DMS53 (cell line): Measurements from ENCODE around the gene AP1S2.
"Not testable (repeated sequence)": the region's sequence is repeated elsewhere in the genome, so short reads cannot be mapped to it uniquely, and the experiment has no call there.

Experiments used
- DNase-seq: peaks from one replicate; lab custom pipeline; 2025; lab: John Stamatoyannopoulos, UW

AP1S2 gene

DNA sequence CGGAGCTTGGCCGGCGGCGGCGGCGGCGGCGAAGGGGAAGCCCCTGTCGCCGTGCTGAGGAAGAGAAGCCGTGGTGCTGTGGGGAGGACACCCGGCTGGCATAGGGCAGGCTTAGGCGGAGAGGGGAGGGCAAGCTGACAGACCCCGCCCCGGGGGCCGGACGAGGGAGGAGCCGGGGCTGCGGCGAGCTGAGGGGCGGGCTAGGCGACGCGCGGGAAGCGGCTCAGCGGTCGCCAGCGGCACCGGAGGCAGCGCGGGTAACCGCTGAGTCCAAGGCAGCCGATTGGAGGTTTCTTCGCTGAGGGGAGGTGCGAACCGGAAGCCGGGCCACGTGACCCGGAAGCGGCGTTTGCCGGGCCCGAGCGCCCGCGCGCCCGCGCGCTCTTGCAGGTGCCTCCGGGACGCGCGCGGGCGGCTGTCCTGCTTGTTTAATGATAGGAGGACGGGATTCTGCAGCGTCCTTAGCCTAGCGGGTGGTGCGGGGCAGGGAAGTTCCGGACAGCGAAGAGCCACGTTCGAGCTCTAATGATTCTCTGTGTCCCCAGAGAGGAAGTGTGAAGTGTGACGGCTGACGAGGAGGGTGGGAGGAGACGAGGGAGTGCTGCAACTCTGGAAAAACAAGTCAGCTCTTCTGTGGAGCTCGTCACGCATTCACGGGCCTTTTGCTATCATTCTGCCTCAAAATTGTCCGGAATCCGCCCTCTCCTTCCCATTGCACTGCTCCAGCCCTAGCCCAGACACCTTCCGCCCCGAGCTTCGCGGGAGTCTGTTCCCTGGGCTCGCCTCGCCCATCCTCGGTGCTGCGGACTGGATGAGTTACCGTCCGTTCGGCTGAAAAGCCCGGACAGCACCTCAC lies at the start of gene AP1S2:
AP1S2 (minus strand) TSS at position 102 of the 856 bp plus-strand sequence. CDS start 2,289 bp downstream, outside the sequence.
- DNase-seq: peak; percentile 98

DNA sequence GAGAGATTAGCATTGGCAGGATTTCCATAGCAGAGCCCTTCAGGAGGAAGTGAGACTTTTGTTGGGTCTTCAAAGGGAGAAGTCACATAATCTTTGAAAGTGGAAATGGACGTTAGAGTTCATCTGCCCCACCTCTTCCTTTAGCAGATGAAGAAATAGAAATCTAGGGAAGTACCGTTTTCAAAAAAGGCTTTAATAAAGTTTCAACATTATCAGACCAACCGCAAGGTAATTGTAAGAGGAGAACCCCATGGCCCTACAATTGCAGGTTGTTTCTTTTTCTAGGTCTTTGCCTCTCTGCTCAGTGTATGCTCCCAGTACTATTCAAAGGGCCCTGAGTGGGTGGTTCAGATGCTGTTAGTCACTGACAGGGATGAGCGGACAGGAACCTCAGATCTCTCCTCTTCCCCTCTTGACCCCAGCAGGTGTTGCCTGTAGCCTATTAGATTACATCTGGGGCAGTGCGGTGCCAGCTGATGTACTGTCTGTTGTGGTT lies 48.6 kb upstream of the AP1S2 start:
- DNase-seq: peak; percentile 70

DNA sequence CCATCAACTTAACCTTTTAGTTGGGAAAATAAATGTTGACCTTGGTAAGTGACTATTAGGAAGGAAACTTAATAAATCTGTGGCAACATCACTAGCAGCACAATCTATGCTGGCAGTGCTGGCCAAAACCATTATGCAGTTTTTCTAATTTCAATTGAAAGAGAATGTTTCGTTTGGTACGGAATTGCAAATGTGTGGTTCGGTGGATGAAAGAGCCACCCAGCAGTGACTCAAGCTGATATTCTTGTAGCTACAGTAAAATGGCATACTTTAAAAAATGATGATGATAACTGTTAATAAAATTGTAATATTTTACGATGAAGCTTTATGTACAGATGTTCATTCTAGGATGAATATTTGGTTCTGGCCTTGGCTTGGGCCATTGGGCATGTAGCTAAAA lies 40.7 kb upstream of the AP1S2 start:
- DNase-seq: no peak

DNA sequence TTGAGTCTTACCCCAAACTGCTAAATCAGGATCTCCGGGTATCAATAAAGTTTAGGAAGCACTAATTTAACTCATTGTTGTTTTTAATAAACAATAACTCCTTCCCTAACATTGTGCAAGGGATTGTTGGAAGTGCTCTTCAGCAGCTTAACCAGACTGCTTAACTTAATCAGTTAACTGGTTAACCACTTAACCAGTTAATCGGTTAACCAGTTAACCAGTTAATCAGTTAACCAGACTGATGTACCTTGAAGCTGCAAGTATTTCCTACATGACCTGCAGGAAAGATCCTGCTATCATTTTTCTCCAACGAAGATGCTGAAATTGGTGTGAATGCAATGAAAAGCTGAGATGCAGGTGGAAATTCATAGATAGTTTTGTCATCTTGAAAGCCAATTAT lies 40.1 kb upstream of the AP1S2 start:
- DNase-seq: no peak

GRCh38 chrX:15890463-15890862 lies 35.9 kb upstream of the AP1S2 start:
- DNase-seq: no peak

GRCh38 chrX:15888062-15888461 lies 33.4 kb upstream of the AP1S2 start:
- DNase-seq: no peak

DNA sequence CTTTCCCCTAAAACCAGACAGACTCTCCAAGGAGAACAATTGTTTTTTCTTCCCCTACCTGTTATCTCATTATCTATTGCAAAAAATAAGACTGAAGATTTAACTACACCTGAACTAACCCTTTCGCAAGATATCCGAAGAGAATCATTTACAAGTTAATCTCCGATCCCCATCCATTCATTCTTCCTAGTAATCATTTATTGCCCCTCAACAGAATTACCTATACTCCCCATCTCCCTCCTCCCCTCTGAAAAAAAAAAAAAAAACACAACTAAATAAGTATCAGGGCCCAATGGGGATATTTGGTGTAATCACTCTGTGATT lies 28.9 kb upstream of the AP1S2 start:
- DNase-seq: no peak

DNA sequence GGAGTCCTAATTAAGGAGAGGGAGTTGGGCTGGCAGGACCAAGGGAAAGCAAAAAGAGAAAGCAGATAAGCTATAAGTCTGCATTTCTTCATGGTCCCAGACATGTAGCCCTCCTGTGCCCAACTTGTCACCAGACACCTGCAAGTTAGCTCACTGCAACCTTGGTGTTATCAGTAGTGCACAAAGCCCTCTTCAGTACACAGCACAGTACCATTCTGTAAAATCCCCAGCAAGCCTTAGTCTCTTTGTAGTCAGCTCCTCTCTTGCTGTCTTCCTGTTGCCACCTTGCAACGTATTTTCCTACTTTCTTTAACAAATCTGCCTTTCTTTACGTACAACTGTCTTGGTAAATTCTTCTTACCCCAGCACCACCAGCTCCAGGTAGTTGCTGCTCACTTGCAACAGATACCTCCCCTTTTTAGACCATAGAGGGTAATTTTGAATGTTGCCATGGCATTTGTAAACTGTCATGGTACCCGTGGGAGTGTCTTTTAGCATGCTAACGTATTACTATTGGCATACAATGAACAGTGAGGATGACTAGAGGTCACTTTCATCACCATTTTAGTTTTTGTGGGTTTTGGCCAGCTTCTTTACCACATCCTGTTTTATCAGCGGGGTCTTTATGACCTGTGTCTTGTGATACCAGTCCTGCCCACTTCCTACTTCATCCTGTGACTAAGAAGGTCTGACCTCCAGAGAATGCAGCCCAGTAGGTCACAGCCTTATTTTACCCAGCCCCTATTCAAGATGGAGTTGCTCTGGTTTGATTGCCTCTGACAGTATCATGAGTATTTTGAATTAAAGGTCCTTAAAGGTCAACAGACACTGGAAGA lies 28.3 kb upstream of the AP1S2 start:
- no peak for DNase-seq

DNA sequence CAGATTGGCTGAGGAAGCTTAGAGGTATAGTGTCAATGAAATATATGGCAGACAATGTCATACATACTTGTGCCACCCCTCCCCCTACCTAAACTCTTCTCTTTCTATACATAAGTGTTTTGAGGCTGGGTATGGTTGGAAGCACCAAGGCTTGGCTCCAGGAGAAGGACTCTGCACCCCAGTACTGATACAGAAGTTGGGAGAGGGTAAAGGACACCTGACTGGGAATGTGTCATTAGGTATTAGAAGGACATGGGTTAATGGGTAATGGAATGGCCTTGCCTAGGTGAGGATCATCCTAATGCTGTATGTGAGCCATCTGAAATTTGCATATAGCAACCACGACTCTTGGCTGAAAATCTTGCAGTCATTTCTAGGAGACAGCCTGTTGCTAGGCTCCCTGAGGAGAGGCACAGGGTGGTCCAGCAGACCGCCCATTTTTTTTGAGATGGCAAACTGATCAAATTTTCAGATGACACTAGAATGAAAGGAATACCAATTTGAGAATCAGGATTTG lies 26.8 kb upstream of the AP1S2 start:
- no peak for DNase-seq

DNA sequence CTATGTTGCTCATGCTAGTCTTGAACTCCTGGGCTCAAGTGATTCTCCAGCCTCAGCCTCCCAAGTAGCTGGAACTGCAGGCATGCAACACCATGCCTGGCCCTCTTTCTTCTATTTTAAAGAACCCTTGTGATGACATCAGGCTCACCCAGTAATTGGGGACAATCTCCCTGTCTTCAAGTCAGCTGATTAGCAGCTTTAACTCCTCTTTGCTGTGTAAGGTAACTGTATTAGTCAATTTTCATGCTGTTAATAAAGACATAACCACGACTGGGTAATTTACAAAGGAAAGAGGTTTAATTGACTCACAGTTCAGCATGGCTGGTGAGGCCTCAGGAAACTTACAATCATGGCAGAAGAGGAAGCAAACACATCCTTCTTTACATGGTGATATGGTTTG lies 23.3 kb upstream of the AP1S2 start:
- not testable (repeated sequence) for DNase-seq

- no peak for DNase-seq
Measured at GRCh38 chrX:15877380-15877779, 22.8 kb upstream of the AP1S2 start.

- DNase-seq: no peak
Measured at GRCh38 chrX:15874672-15875071, 20.1 kb upstream of the AP1S2 start.

- no peak for DNase-seq
Measured at GRCh38 chrX:15873566-15873965, 19.0 kb upstream of the AP1S2 start.

GRCh38 chrX:15870310-15870709 lies 15.7 kb upstream of the AP1S2 start:
- DNase-seq: no peak

DNA sequence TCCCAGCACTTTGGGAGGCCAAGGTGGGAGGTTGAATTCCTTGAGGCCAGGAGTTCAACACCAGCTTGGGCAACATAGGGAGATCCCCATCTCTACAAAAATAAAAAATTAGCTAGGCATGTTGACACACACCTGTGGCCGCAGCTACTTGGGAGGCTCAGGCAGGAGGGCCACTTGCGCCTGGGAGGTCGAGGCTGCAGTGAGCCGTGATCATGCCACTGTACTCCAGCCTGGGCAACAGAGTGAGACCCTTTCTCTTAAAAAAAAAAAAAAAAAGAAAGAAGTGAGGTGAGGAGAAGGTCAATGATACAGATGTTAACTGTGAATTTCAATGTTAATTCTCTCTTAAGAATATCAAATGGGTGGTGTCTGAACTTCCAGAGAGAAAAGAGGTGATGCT lies 15.1 kb upstream of the AP1S2 start:
- DNase-seq: no peak

DNA sequence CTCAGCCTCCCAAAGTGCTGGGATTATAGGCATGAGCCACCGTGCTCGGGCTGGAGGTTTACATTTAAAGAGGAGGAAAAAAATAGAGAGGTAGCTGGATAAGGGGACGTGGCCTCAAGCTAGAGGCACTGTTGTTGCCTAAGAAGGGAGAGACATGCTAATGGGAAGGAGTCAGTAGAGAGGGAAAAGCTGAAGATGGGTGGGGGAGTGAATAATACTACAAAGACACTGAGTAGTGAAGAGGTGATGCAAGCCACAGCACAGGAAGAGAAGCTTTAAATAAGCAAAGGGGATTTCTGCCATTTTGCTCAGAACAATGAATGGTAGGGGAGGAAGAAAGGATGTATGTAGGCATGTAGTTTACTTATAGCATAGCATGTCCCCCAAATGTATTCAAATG lies 11.5 kb upstream of the AP1S2 start:
- DNase-seq: no peak

- peak; percentile 61 for DNase-seq
Measured at GRCh38 chrX:15864629-15865028, 10.0 kb upstream of the AP1S2 start.

DNA sequence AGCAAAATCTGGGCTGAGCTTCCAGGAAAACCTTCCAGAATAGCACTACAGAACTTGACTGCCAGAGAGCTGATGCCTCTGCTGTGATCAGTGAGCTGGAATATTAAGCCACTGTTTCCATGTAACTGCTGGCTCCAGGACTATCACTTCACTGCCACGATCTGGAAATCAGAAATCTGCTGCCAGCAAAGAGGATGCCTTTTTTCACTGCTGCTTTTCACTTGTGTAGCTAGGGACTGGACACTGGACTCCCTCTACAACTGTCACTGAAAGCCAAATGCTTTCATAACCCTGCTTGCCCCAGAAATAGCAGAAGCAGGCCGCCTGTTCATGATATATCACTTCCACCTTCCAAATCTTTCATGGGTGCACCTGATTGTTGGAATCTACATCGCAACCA lies 9.4 kb upstream of the AP1S2 start:
- no peak for DNase-seq

DNA sequence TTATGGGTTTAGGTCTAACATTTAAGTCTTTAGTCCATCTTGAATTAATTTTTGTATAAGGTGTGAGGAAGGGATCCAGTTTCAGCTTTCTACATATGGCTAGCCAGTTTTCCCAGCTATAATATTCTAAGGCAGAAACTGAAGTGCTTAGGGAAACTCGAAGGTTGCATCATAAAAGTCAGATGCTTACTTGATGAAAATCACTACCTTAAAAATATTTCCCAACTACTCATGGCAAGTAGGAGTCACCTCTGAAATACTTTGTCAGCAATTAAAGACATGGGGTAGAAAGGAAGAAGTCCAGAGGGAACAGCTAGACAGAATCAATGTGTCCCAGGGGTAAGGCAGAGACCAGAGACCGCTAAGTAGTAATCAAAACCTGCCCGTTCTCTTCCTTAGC lies 6.3 kb upstream of the AP1S2 start:
- DNase-seq: no peak

- no peak for DNase-seq
Measured at GRCh38 chrX:15858051-15858450, 3.4 kb upstream of the AP1S2 start.

- DNase-seq: no peak
Measured at GRCh38 chrX:15856636-15857035, 2.0 kb upstream of the AP1S2 start.

- DNase-seq: peak; percentile 7
Measured at GRCh38 chrX:15856222-15856587, 1.6 kb upstream of the AP1S2 start.
